ENCODE data around the gene RBM33. TPM values are rescaled to one million over a fixed set of nuclear protein-coding genes. Genes with fewer than 3 reads are reported as not detected.

Gene RBM33
- total RNA-seq, 4 donors from 2014 or later = 20.6 to 85.1 (median 38.4) TPM

- no peak overlapping the region for H3K27ac ChIP-seq
- H3K4me1 ChIP-seq = no peaks in the 10 kb centered on the region
- H3K36me3 ChIP-seq = no peaks in the 10 kb centered on the region
- no peak overlapping the region for H3K4me3 ChIP-seq
- no peaks in the 10 kb centered on the region for H3K9me3 ChIP-seq
- intact Hi-C loops (cut with DNase I; ENCODE audit: low total_unique reads) = no loop called here
- H3K27me3 ChIP-seq = no peaks in the 10 kb centered on the region
- no peak for DNase-seq
- TF ChIP-seq CTCF (IDR thresholded peaks at IDR 0.05) = no peak
- no peak for TF ChIP-seq POLR2A (IDR thresholded peaks at IDR 0.05)
These were observed 65.0 kb downstream of the RBM33 start for GRCh38 chr7:155709453-155709852.

DNA sequence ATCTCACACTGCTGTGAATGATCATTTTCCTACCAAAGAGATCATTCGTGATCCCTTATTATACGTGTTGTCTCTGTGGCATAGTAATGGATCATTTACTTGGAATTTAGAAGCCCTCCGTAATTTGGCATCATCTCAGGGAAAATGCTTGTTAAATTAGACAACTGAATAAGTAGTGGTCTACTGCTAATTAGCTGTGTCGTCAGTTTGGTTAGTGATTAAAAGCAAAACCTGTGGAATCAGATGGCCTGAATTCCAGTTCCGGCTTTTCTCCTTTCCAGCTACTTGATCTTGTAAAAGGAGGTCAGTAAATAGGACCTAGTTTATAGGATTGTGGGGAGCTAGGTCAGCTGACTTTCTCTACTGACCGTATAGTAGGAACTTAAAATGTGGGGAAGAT is 65.6 kb downstream of the RBM33 start:
- no peaks in the 10 kb centered on the region for H3K36me3 ChIP-seq
- DNase-seq = no peak
- H3K4me3 ChIP-seq = no peak overlapping the region
- intact Hi-C loops (cut with DNase I; ENCODE audit: low total_unique reads) = no loop called here
- no peak for TF ChIP-seq CTCF (IDR thresholded peaks at IDR 0.05)
- TF ChIP-seq POLR2A (IDR thresholded peaks at IDR 0.05) = no peak
- no peaks in the 10 kb centered on the region for H3K9me3 ChIP-seq
- H3K27me3 ChIP-seq = no peaks in the 10 kb centered on the region
- no peaks in the 10 kb centered on the region for H3K4me1 ChIP-seq
- no peak overlapping the region for H3K27ac ChIP-seq

DNA sequence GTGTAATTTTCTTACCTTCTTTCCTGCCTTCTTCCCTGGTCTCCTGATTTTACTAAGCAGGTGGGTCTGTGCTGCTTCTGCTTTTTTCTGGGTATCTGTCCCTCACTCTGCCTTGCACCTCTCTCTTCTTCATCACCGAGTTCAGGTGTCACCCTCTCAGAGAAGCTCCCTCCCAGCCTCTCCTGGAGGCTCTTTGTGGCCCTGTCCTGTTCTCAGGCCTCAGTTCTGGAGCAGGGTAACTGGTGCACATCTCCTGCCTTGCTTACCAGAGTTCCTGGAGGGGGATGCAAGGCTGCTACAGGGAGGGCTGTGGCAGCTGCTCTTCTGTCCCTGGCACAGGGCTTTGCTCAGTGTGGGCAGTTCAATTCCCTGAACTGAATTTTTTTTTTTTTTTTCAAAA is 66.1 kb downstream of the RBM33 start:
- intact Hi-C loops (cut with DNase I; ENCODE audit: low total_unique reads) = no loop called here
- H3K9me3 ChIP-seq = no peaks in the 10 kb centered on the region
- no peaks in the 10 kb centered on the region for H3K36me3 ChIP-seq
- H3K27me3 ChIP-seq = no peaks in the 10 kb centered on the region
- no peak for DNase-seq
- H3K4me1 ChIP-seq = no peaks in the 10 kb centered on the region
- no peak overlapping the region for H3K27ac ChIP-seq
- TF ChIP-seq POLR2A (IDR thresholded peaks at IDR 0.05) (no peak), CTCF (IDR thresholded peaks at IDR 0.05) (no peak)
- H3K4me3 ChIP-seq = no peak overlapping the region

GRCh38 chr7:155711081-155711480 is 66.6 kb downstream of the RBM33 start:
- Histone ChIP-seq H3K27ac (no peak overlapping the region), H3K9me3 (no peaks in the 10 kb centered on the region), H3K4me3 (no peak overlapping the region), H3K36me3 (no peaks in the 10 kb centered on the region), H3K4me1 (no peaks in the 10 kb centered on the region), H3K27me3 (no peaks in the 10 kb centered on the region)
- DNase-seq = no peak
- intact Hi-C loops (cut with DNase I; ENCODE audit: low total_unique reads) = no loop called here
- TF ChIP-seq POLR2A (IDR thresholded peaks at IDR 0.05) (no peak), CTCF (IDR thresholded peaks at IDR 0.05) (no peak)

DNA sequence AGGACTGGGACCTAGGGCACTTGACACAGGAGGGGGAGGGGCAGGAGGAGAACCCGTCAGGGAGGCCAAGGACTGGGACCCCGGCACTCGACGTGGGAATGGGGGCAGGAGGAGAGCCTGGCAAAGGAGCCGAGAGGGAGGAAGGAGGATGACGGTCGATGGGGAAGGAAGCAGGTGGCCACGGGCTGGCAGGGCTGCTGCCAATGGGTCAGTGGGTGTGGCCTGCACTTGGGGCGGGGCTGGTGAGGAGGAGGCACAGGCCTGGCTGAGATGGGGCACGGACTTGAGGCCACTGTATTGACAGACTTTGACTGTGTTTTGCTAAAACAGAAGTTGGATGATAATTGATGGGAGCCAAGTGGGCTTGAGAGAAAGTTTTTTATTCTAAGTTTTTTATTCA is 68.9 kb downstream of the RBM33 start:
- no peak overlapping the region for H3K4me3 ChIP-seq
- TF ChIP-seq POLR2A (IDR thresholded peaks at IDR 0.05) (no peak), CTCF (IDR thresholded peaks at IDR 0.05) (no peak)
- no peaks in the 10 kb centered on the region for H3K4me1 ChIP-seq
- intact Hi-C loops (cut with DNase I; ENCODE audit: low total_unique reads) = no loop called here
- H3K36me3 ChIP-seq = no peaks in the 10 kb centered on the region
- no peaks in the 10 kb centered on the region for H3K27me3 ChIP-seq
- no peak for DNase-seq
- no peaks in the 10 kb centered on the region for H3K9me3 ChIP-seq
- H3K27ac ChIP-seq = no peak overlapping the region
